ENCODE data around the gene TEX19.
"Not testable (repeated sequence)": the region's sequence is repeated elsewhere in the genome, so short reads cannot be mapped to it uniquely, and the experiment has no call there.

Gene TEX19

DNA sequence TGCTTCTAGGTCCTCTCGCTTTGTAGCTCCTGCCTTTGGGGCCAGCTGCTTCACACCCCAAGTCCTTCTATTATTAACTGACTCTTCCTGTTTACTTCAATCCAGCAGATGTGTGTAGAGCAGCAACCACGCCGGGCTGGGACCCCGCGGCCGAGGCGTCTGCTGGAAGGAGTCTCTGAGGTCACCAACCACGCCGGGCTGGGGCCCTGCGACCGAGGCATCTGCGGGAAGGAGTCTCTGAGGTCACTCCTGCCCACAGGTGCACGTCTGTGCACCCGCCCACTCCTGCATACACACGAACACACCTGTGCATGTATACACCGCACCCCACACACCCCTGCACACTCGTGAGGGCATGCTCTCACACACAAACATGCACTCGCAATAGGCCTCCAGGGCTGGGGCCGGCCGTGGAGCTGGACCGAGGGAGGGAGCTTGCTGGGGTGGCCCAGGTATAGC is 7.8 kb upstream of the TEX19 start:
- peak overlapping the region; percentile 4; the same call in 1 of the 2 replicates for H3K27ac ChIP-seq
- no peak for TF ChIP-seq CTCF (conservative IDR thresholded peaks at IDR 0.05)

DNA sequence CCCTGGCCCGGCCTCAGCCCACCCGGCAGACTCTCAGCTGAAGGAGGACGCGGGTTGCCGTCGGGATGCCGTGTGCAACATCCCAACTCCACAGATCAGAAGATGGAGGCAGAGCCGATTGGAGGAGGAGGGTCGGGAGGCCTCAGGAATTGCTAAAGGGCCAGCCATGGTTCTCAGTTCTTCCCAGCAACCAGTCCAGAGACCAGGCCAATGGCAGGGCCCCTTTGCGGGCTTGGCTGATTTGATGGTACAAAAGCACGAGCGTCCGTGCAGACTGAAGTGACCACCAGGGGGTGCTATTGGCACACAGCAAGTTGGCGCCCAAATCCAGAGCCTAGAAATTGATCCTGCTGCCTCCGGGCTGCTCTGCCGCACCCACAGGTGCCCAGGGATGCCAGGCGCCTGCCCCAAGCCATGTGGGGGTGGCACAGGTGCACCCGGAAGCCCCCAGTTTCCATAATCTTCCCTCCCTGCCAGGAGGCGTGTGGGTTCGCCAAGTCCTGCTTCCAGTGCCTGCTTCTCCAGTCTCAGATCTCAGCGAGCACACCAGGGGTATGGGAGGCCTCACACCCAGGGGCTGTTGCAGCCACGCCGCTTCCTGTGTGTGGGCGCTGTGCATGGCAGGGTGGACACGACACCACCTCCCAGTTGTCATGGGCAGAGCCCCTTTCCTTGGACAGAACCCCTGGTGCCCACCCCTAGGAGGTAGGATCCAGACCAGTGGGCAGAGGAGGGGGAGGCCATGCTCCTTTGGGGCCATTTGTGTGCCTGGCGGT is 7.1 kb upstream of the TEX19 start:
- peak overlapping the region; percentile 4; the same call in 1 of the 2 replicates for H3K27ac ChIP-seq

GRCh38 chr17:82353484-82353883 is 5.6 kb upstream of the TEX19 start:
- TF ChIP-seq CTCF (conservative IDR thresholded peaks at IDR 0.05): no peak
- no peak overlapping the region for H3K27ac ChIP-seq

More for the DNA sequence above, 7.1 kb upstream of the TEX19 start:
- TF ChIP-seq CTCF (conservative IDR thresholded peaks at IDR 0.05): peak; percentile 98

- H3K27ac ChIP-seq: peak overlapping the region; percentile 50
- no peak for TF ChIP-seq CTCF (conservative IDR thresholded peaks at IDR 0.05)
These were observed 4.2 kb upstream of the TEX19 start for GRCh38 chr17:82354804-82355308.

GRCh38 chr17:82355770-82356427 is 3.1 kb upstream of the TEX19 start:
- peak overlapping the region; percentile 50 for H3K27ac ChIP-seq
- TF ChIP-seq CTCF (conservative IDR thresholded peaks at IDR 0.05): no peak

- TF ChIP-seq CTCF (conservative IDR thresholded peaks at IDR 0.05): no peak
- H3K27ac ChIP-seq: peak overlapping the region; percentile 50; the same call in 1 of the 2 replicates
These were observed 2.1 kb upstream of the TEX19 start for GRCh38 chr17:82356845-82357355.

DNA sequence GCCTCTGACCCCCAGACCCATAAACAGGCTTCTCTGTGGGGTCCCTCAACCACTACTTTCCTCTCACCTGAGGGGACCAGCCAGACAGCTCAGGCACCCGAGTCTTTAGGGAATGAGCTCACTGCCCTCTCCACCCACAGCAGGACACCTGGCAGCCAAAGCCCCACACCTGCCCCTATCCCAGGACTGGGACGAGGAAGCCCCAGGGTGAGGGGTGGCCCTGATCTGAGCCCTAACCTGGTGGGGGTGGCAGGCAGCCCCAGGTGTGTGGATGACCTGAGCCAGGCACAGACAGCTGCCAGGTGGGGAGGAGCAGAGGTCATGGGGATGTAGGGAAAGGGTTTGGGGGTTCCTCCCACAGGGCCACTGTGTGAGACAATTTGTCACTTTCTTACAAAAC is 1.7 kb upstream of the TEX19 start:
- no peak for TF ChIP-seq CTCF (conservative IDR thresholded peaks at IDR 0.05)
- H3K27ac ChIP-seq: no peak overlapping the region

- H3K27ac ChIP-seq: not testable (repeated sequence)
These were observed 516 bp downstream of the TEX19 start for GRCh38 chr17:82359451-82360074.

All from VCaP (cell line).